Endodermal cell (in vitro differentiated cells): ENCODE results near the gene TTC7B. TPM values are rescaled to one million over a fixed set of nuclear protein-coding genes. Genes with fewer than 3 reads are reported as not detected.

Experiments used
- DNase-seq: peaks from one replicate; pipeline ENCODE4 v3.0.0-alpha.2; 2017
- H3K27ac ChIP-seq: 2 replicates; pipeline ENCODE4 v1.5.1; 2013; ENCODE audit warnings: mild to moderate bottlenecking, low read depth, low read length, moderate library complexity
- H3K27me3 ChIP-seq: 2 replicates; pipeline ENCODE4 v1.6.1; 2013; ENCODE audit warnings: mild to moderate bottlenecking, low read length, moderate library complexity; ENCODE audit not compliant: insufficient read depth, control insufficient read depth, poor library complexity, severe bottlenecking
- H3K36me3 ChIP-seq: 2 replicates; pipeline ENCODE4 v1.7.0; 2013; ENCODE audit warnings: mild to moderate bottlenecking, low read length, moderate library complexity; ENCODE audit not compliant: control insufficient read depth, insufficient read depth
- H3K4me1 ChIP-seq: one replicate; pipeline ENCODE4 v1.7.0; 2013; ENCODE audit warnings: low read length; ENCODE audit not compliant: control insufficient read depth, insufficient read depth
- H3K4me3 ChIP-seq: 2 replicates; pipeline ENCODE4 v1.5.1; 2013; ENCODE audit warnings: mild to moderate bottlenecking, low read length, moderate library complexity
- H3K9ac ChIP-seq: 2 replicates; pipeline ENCODE4 v1.6.1; 2013; ENCODE audit warnings: mild to moderate bottlenecking, low read length, moderate library complexity; ENCODE audit not compliant: poor library complexity, severe bottlenecking; ENCODE audit errors: extremely low read depth
- H3K9me3 ChIP-seq: 2 replicates; pipeline ENCODE4 v1.6.1; 2013; ENCODE audit warnings: mild to moderate bottlenecking, low read length, moderate library complexity; ENCODE audit not compliant: control insufficient read depth
- H3K27ac Mint-ChIP-seq: 2 replicates; pipeline ENCODE4 v1.8.0; 2020; ENCODE audit warnings: mixed read lengths
- H3K27me3 Mint-ChIP-seq: 2 replicates; pipeline ENCODE4 v1.8.0; 2021; ENCODE audit warnings: mild to moderate bottlenecking, mixed read lengths; ENCODE audit not compliant: insufficient read depth
- H3K36me3 Mint-ChIP-seq: 2 replicates; pipeline ENCODE4 v1.8.0; 2020; ENCODE audit warnings: low read depth, mixed read lengths
- H3K4me1 Mint-ChIP-seq: 2 replicates; pipeline ENCODE4 v1.8.0; 2020; ENCODE audit warnings: mixed read lengths
- H3K4me3 Mint-ChIP-seq: 2 replicates; pipeline ENCODE4 v1.8.0; 2020; ENCODE audit warnings: mild to moderate bottlenecking, moderate library complexity, mixed read lengths
- H3K9me3 Mint-ChIP-seq: 2 replicates; pipeline ENCODE4 v1.8.0; 2020; ENCODE audit warnings: mild to moderate bottlenecking, mixed read lengths
- WGBS, 2 experiments: methylation state at CpG; one replicate each; pipeline versions ENCODE4 v1.1.5 to v1.1.7; 2013; ENCODE audit warnings: missing lambda C conversion rate in 2 of 2, mixed read lengths in 1 of 2; ENCODE audit not compliant: insufficient coverage in 1 of 2, insufficient read length in 1 of 2; 5-methylcytosine and 5-hydroxymethylcytosine counted together
- total RNA-seq, 2 donors: library from RNA; stranded (reverse); fragmentation: NEBNext Ultra II Directional in 1 of 2; extraction: Animal tissue kit (Norgen Biotek cat#: 25700) in 1 of 2; gene quantifications; 2 replicates in 1 of 2; 3 replicates in 1 of 2; pipeline ENCODE4 v1.2.1, GENCODE V29; 2021
- TF ChIP-seq, protein P1 (sequence below): fragments of 200-600 bp; sonication (generic); conservative IDR thresholded peaks from 2 replicates; pipeline ENCODE4 v1.5.0; 2021; ENCODE audit warnings: antibody characterized with exemption, mild to moderate bottlenecking

TTC7B gene
- total RNA-seq, 2 donors from 2014 or later = 51.3 to 62.6 TPM

DNA sequence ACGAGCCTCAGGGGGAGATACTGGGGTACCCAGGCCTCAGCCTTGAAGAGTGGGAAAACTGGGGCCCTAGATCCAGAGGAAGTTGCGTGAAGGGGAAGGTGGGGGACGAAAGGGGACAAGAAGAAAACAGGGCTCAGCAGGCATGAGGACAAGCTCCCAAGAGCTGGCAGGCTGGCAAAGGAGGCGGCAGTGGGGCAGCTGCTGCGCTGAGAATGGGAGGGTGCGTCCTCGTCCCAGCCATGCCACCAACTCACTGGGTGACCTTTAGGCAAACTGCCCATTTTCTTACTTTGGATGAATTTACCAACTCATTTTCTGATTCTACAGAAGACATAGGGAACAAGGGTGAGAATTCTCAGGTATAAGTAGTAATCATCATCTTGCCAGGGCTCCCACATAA is 133.6 kb downstream of the TTC7B start:
- no peak overlapping the region for H3K4me3 ChIP-seq
- no peak overlapping the region for H3K4me3 Mint-ChIP-seq
- H3K27me3 Mint-ChIP-seq = no peaks in the 10 kb centered on the region
- no peaks in the 10 kb centered on the region for H3K9me3 Mint-ChIP-seq
- H3K9ac ChIP-seq = no peak overlapping the region
- no peaks in the 10 kb centered on the region for H3K9me3 ChIP-seq
- H3K36me3 Mint-ChIP-seq = peaks cover 1% of the 10 kb centered on the region
- TF ChIP-seq, protein P1, sequence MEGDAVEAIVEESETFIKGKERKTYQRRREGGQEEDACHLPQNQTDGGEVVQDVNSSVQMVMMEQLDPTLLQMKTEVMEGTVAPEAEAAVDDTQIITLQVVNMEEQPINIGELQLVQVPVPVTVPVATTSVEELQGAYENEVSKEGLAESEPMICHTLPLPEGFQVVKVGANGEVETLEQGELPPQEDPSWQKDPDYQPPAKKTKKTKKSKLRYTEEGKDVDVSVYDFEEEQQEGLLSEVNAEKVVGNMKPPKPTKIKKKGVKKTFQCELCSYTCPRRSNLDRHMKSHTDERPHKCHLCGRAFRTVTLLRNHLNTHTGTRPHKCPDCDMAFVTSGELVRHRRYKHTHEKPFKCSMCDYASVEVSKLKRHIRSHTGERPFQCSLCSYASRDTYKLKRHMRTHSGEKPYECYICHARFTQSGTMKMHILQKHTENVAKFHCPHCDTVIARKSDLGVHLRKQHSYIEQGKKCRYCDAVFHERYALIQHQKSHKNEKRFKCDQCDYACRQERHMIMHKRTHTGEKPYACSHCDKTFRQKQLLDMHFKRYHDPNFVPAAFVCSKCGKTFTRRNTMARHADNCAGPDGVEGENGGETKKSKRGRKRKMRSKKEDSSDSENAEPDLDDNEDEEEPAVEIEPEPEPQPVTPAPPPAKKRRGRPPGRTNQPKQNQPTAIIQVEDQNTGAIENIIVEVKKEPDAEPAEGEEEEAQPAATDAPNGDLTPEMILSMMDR = no peak
- H3K27me3 ChIP-seq = no peaks in the 10 kb centered on the region
- WGBS, 2 experiments = 92% methylated on average over 7 of the region's 7 CpGs; no CpG with 5 or more reads in 1 of the 2 experiments
- no peak overlapping the region for H3K27ac Mint-ChIP-seq
- no peak overlapping the region for H3K27ac ChIP-seq
- H3K4me1 Mint-ChIP-seq = no peaks in the 10 kb centered on the region
- peaks cover 3% of the 10 kb centered on the region for H3K36me3 ChIP-seq
- no peaks in the 10 kb centered on the region for H3K4me1 ChIP-seq
- no peak for DNase-seq

DNA sequence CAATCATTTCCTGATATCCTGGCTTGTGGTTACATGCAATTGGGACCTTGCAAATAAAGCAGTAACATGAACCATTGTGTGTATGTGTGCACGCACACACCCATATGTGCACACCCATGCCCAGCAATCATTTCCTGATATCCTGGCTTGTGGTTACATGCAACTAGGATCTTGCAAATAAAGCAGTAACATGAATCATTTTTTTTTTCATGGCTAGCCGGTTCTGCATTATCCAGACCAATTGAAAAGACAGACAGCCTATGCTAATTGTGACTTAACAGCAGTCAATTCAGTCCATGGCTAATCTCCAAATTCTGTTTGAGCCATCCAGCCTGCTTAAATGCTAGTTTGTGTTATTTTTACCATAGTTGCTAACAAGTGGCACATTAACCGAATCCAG is 134.3 kb downstream of the TTC7B start:
- H3K27me3 ChIP-seq = no peaks in the 10 kb centered on the region
- TF ChIP-seq, protein P1 = no peak
- H3K4me3 ChIP-seq = no peak overlapping the region
- WGBS, 2 experiments = 87 to 100% methylated on average over 2 to 3 of the region's 3 CpGs
- Mint-ChIP-seq H3K27me3 (no peaks in the 10 kb centered on the region), H3K4me1 (no peaks in the 10 kb centered on the region), H3K4me3 (no peak overlapping the region), H3K9me3 (no peaks in the 10 kb centered on the region), H3K27ac (no peak overlapping the region), H3K36me3 (no peaks in the 10 kb centered on the region)
- H3K9me3 ChIP-seq = no peaks in the 10 kb centered on the region
- no peak overlapping the region for H3K27ac ChIP-seq
- DNase-seq = no peak
- no peak overlapping the region for H3K9ac ChIP-seq
- no peaks in the 10 kb centered on the region for H3K4me1 ChIP-seq
- H3K36me3 ChIP-seq = peaks cover 3% of the 10 kb centered on the region

GRCh38 chr14:90678846-90679362 is 137.3 kb downstream of the TTC7B start:
- Mint-ChIP-seq H3K27ac (no peak overlapping the region), H3K4me3 (no peak overlapping the region), H3K27me3 (no peaks in the 10 kb centered on the region), H3K36me3 (peaks cover 2% of the 10 kb centered on the region), H3K4me1 (no peaks in the 10 kb centered on the region), H3K9me3 (no peaks in the 10 kb centered on the region)
- TF ChIP-seq, protein P1 = no peak
- no peak overlapping the region for H3K9ac ChIP-seq
- H3K36me3 ChIP-seq = peaks cover 3% of the 10 kb centered on the region
- no peak for DNase-seq
- H3K4me3 ChIP-seq = no peak overlapping the region
- no peaks in the 10 kb centered on the region for H3K4me1 ChIP-seq
- H3K27ac ChIP-seq = no peak overlapping the region
- WGBS, 2 experiments = 91 to 96% methylated on average over 3 to 6 of the region's 6 CpGs
- H3K27me3 ChIP-seq = no peaks in the 10 kb centered on the region
- H3K9me3 ChIP-seq = no peaks in the 10 kb centered on the region
